Measurements from ENCODE around the gene GABARAP.

The GABARAP gene

DNA sequence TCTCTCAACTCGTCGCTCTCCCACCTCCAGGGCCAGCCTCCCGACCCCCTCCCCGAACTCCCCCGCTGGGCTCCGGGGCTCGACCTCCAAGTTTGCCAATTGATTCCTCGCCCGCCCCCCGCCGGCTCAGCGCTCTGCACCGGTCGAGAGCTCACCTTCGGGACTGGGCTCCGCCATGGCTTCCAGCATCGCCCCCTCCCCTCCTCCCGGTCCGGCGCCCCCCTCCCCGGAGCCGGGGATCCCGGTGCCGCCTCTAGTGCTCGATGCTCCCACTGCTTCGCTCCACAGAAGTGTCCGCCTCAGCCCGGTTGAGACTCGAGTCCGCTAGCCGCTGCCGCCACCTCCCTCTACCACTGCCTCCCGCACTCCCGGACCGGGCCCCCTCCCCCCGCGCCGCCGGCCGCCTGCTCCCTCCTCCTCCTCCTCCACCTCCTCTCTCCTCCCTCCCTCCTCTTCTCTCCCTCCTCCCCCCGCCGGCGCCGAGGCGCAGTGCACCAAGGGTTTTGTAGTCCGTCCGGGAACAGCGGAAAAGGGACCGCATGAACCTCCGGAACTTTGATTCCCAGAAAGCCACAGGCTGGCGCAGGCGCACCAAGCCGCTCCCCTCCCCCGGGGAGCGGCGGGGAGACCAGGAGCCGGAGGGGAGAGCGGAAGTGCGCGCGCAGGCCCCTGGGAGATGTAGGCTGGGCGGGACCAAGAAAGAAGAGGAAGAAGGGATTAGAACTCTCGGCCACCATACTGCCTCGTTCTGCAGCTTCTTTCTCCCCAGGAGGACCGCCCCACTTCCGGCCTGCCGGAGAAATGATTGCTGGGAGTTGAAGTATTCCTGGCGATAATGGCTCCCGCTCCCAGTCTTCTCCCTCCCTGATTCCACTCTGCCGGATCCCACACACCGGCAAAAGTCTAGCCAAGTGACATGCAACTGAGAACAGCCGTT is 2.9 kb downstream of the GABARAP start, which contains the start of gene PHF23:
TSS of gene PHF23 (minus strand) at position 367 of the 937 bp plus-strand sequence. CDS start at position 189, 178 bp downstream.
- peak; percentile 99 for DNase-seq

DNA sequence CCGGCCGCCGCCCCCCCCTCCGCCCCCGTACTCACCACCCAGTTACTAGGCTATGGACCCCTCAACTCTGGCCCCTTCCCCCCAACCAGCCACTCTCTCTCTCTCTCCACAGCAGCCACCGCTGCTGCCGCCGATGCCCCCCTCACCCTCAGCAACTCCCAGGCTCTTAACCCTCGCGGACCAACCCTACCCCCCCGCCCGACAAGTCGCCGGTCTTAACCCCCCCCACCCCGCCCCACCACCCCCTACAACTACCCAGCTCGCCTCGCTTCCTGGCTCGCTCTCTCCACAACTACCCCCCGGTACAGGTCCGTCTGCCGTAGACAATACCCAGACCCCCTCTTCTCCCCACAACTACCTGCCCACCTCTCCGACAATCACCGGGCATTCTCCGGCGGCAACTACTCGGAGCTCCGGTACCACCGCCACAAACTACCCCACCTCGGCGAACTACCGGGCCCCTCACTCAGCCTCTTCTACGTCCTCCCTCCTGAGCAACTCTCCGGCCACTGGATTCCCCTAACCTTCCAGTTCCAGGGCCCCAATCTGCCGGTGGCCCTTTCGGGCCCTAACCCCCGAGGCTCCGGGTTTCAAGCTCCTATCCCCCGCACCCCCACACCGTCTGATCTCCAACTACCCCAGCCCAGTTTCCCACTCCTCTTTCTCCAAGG is 3.7 kb downstream of the GABARAP start:
- peak; percentile 62 for DNase-seq

DNA sequence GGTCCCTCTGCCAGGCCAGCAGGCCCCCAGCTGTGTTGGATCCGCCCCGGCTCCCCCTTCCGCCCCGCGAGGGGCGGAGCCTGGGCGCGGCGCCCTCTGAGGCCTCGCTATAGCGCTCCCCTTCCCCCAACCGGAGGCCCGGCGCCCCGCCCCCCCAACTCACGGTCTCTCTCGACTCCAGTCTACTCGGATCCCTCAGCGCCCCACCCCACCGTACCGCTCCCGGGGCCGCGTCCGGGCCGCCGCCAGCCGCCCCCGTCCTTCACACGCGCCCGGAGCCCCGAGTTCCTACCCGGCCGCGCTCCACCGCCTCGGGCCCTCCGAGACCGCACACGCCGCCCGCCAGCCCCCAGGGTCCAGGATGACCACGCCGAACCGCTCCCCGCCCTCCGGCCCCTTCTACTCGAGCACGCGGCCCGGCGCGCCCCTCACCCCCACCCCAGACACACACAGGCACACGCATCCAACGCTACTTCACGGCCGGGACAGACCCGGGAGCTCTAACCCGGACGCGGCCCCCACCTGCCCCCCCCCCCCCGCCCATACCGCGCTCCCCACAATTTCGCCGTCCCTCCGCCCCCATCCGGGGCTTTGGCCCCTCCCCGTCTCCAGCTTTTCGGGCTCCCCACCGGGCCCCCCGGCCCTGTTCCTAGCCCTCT is 4.4 kb downstream of the GABARAP start:
- DNase-seq = peak; percentile 85

DNA sequence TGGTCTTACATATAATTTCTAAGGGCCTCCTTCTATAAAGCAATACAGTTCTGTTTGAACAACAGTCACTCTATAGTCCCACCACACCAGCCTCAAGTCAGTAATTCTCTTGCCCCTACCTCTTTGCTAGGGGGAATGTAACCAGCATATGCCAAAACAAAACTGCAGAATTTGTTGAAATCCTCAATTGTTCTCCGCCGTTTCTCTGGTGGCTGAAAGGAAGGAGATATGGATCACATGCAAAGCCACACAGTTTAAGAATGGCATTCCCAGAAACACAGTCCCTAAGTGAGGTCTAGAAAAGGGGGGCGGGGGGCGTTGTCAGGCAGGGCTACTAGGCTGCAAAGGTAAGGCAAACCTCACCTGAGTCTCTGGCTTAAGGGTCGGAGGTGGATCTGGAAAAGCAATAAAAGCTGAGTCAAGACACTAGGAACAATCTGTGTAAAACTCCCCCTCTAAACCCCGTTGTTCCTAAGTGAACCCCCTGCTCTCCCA is 4.9 kb downstream of the GABARAP start:
- no peak for DNase-seq

DNA sequence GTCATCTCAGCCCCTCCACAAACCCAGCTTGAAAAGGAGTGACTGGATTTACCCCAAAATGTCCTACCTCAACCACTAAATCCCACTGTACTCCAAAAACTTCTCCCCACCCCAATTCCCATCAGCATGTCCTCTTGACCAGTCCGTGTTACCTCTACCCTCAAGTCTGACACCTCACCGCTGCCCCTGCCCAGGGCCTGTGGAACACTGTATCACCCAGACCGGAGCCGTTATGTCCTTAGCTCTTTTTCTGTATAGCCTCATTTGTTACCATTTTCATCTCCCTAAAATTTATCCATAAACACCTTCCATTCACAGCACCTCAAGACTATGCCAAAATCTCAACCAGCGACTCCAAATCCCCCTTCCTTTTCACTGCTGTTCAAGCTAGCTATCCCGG is 5.4 kb downstream of the GABARAP start:
- DNase-seq = no peak

DNA sequence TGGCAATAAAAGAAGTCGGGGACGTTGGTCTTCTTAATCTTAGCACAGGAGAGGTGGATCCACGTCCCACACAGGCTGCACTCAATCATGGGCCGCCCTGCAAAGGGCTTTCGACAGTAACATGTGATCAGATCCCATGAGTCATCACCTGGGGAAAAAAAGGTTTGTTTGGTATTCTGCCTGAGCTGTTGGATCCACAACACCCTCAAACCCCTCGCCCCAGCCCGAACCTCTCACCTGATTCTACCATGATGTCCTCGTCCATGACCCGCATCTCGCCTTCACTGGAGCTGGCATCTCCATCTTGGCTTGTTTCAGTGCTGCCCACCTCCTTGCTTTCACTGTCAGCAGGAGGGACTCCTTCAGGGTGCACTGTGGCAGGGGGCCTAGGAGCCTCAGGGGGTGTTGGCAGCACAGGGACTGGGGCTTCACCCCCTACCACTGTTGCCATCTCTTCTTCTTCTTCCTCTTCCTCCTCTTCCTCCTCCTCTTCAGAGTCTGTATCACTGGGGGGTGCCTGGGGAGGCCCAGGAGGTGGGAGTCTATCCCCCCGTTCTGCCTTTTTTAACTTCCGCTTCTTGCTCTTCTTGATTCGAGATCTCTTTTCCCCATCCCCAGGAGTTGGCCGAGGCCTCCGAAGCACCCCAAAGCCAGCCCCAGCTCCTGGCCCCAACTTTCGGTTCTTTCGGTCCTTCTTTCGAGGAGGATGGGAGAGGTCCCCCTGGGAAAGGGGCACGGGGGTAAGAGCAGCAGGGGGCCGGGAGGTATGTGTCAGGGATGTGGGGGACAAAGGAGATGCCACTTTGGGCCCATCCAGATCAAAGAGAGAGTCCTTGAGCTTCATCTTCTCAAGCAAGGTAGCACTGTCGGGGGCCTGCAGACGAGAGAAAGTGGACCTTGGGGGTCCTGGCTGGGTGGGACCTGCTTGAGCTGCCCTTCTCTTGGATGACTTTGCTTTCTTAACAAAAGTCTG is 6.3 kb downstream of the GABARAP start:
- DNase-seq = no peak

DNA sequence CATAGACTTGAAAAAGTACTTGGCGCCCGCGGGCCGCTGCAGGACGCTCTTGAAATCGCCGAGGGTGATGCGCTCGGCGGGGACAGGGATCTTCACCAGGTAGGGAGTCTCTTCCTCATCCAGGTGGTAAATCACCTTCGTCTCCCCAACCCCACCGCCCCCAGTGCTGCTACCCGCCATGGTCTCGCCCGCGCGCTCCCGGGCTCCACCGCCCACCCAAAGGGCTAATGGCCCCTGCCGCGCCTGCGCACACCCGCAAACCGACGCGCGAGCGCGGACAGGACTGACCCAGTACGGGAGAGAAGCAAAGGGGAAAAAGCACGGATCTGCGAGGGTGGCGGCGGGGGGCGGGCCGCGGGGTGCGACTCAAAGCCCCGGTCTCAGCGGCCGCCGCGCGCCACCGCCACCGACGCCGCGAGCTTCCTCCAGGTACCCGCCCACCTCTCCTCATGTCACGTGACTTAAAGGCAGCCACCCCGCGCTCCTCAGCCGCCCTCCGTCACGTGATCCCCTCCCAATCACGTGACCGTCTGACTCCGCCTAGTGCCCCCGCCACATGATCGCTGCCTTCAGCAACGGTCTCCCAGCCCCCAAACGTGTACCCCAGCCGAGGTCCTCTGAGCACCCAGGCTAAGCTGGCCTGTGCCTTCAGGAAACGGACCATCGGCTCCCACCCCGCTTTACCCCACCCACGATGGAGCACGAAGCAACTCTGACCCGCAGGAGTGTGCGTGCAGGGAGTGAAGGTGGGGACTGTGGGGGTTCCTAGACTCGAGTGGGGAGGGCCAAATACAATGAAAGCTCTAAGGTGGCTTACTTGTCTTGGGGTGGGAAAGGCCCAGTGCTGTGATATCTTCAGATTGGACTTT is 7.9 kb downstream of the GABARAP start, which contains the start of gene DVL2:
TSS of gene DVL2 (minus strand) at position 435 of the 869 bp plus-strand sequence. CDS start at position 180, 255 bp downstream.
- peak; percentile 94 for DNase-seq

DNA sequence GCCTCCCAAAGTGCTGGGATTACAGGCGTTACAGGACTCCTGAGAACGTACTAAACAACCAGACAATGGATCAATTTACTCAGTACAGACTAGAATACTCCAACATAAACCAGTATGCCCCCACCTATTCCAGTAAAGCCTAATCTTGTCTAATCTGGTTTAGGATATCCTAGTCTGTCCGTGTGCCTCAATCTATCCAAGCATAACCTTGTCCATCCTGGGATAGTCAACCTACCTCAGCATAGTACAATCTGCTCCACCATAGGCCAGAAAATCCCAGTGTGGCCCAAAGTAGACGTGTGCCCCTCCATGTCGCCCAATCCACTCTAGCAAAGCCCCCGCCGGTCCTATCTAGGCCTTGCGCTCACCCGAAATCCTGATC is 8.6 kb downstream of the GABARAP start:
- DNase-seq = no peak

DNA sequence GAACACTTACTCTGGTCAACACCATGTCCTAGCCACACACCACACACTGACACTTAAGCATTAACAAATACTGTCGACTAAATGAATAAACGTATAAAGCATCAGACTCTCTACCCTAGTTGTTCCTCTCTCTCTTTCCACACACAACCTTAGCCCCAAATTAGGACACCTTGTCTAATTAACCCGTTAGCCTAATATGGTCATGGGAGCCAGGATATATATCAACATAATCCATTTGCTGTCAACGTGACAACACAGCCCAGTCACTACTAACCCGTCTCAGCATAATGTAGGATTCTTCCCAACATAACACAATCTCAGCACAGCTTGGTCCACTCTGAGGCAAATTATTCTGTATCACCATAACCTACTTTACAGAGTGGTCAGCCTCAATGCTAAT is 10.1 kb downstream of the GABARAP start:
- DNase-seq = no peak

DNA sequence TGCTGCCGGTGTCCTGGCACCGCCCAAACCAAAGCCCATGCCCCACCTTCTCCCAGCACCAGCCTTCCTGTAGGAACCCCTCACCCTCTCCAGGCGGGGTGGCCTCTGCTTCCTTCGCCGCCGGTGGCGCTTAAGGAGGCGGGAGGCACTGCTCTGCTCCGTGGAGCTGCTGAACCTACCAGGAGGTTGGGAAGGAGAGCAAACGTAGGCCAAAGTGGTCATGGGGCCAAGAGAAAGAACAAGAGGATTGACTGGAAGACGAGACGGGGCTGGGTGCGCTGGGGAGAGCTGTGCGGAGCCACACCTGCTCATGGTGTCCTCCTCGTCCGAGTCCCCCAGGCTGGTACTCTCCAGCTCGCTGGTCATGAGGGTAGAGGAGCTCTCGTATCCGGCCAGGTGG is 12.7 kb downstream of the GABARAP start:
- no peak for DNase-seq

DNA sequence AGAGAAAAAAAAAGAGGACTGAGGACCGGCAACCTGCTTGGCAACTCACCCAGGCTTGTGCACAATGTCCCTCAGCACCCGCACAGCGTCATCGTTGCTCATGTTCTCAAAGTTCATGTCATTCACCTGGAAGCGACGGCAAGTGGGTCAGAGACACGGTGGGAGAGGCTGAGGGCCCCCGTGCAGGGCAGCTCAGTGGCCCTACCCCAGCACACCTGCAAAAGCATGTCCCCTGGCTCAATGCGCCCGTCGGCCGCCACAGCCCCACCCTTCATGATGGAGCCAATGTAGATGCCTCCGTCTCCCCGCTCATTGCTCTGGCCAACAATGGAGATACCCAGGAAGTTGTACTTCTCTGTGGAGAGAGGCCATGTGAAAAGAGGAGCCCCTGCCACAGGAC is 13.3 kb downstream of the GABARAP start:
- no peak for DNase-seq

DNA sequence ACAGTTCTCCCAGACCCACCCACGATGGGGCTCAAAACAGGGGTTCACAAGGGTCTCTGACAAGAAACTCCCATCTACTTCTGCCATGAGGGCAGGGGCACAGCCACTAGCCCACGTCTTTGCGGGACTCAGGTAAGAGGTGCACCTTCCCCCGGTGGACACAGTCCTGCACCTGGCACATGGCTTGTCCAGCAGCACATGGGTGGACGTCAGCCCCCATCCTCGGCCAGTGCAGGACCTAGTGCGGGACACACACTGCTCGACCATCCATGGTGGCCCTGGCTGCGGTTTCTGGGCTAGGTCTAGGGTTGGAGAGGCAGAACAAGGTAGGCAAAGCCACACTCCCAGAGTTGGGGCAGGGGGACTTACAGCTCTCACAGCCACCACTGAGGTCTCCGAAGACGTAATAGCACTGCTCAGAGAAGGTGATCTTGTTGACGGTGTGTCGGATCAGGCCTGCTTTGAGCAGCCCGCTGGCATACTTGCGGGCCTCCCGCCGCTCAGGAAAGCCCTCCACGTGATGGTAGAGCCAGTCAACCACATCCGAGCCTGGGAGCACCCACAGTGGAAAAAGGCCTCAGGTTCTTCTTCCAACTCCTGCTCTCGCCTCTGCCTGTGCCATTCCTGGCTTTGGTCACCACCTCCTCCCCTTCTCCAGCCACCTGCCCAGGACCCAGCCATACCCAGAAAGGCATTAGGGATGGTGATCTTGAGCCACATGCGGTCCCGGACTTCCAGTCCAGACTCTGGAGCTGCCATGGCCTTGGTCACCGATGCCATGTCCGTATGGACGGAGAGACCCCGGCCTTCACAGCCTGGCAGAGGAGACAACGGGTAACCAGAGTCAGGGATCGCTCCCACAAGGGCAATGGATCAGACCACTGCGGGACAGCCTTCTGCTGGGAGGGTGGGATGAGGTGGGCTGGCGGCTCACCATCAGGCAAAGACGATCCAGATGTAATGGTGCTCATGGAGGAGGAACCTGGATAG is 15.2 kb downstream of the GABARAP start:
- no peak for DNase-seq

DNA sequence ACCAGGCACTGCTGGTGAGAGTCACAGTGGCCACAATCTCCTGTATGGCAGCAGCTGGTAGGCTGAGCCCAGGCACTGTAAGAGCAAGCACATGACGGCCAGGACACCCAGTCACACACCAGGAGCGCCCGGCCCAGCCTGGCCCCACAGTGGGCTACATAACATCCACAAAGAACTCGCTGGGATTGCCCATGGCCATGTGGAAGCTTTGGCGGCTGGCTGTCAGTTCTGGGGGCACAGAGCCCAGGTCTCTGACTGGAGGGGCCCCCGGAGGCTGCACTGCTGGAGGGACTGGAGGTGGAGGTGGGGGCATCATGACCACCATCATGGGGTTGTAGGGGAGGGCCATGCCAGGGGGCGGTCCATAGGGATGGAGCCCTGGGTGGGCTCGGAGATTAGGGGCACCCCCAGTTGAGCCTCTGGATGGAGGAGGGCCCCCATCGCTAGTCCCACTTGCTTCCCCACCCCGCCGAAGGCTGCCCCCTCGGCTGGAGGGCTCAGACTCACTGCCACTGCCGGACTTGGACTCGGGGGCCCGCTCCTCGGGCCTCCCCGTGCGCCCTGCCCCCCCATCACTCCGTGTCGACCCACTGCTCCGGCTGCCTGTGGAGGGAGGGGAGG is 16.4 kb downstream of the GABARAP start:
- no peak for DNase-seq

DNA sequence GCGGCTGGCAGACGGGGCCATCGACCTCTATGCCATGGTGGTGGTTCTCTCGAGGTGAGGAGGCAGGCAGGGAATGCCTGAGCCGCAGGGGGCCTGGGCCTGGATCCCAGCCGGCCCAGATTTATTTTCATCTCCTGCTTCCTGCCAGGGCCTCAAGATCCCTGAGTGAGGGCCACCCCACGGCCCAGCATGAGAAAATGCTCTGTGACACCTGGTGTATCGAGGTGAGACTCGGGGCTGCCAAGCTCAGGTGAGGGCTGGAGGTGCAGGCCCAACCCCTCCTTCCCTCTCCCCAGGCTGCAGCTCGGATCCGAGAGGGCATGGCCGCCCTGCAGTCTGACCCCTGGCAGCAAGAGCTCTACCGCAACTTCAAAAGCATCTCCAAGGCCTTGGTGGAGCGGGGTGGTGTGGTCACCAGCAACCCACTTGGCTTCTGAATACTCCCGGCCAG is 17.6 kb downstream of the GABARAP start:
- DNase-seq = no peak

DNA sequence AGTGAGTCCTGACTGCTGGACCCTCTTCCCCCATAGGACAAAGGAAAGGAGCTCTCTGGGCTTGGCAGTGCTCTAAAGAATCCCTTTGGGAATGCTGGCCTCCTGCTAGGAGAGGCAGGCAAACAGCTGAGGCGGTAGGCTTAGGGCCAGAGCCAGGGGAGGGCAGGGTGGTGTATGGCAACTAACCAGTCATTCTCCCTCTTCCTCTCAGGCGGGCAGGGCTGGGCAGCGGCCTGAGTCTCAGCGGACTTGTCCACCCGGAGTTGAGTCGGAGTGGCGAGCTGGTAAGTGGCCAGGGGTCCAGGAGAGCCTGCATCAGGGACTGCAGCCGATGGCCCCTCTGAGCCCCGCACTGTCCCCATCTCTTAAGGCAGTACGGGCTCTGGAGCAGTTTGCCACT is 18.1 kb downstream of the GABARAP start:
- DNase-seq = no peak

DNA sequence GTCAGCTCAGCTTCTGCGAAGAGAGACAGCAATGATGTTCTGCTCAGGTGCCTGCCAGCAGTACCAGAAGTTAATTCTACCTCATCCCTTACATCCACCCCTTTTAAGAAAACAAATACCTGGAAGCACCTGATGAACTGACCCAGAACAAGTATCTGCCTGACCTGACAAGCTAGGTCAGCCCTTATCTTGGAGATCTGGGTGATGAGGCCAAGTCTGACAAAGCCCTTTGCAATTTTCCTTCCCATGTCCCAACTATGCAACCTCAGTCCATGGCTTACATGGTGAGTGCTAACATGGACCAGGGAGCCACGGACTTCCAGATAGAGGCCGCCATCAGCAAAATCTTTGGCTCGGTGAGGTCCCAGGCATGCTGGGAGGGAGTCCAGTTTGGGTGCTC is 18.9 kb downstream of the GABARAP start:
- DNase-seq = no peak

DNA sequence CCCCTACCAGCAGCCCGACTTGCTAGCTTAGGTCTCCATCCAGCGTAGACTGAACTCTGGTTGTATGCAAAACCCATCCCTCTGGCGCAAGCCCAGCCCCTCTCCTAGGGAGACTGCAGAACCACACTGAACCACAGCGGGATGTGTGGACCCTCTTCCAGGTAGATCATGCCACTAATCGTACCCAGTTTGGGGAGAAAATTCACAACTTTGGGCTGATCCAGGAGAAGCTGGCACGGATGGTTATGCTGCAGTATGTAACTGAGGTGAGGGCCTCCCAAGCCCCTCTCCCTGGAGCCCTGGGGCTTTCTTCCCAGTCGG is 19.3 kb downstream of the GABARAP start:
- no peak for DNase-seq

DNA sequence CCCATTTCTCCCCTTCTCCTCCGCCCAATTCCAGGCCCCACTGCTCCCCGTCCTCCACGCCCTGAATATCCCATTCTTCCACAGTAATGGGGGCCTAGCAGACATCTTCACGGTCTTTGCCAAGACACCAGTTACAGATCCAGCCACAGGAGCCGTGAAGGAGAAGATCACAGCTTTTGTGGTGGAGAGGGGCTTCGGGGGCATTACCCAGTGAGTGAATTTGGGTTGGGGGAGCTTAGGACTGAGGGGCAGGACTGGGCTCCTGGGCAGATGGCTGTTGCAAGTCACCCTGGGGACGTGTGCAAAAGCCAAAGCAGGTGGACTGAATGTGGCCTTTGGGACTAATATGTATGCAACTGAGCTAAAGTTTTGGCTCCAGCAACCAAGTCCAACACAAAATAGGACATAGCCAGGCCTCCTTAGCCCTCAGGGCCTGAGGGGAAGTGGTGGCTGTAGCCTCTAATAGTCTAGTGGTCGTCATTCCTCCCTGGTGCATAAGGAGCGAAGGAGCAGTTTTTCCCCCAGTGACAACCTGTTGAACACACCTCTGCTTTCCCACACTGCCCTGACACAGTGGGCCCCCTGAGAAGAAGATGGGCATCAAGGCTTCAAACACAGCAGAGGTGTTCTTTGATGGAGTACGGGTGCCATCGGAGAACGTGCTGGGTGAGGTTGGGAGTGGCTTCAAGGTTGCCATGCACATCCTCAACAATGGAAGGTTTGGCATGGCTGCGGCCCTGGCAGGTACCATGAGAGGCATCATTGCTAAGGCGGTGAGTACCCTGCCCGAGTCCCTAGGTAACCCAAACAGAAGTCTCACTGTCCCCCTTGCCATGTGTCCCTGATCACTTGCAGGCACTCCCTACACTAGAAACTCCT is 19.9 kb downstream of the GABARAP start:
- DNase-seq = no peak
